IPS-11a (cell line): ENCODE measurements around the gene SEMA3A.
"Not testable (repeated sequence)": the region's sequence is repeated elsewhere in the genome, so short reads cannot be mapped to it uniquely, and the experiment has no call there.

Source experiments
- H3K4me3 ChIP-seq: one replicate; pipeline ENCODE4 v1.5.1; 2013; ENCODE audit warnings: low read depth, low read length, control low read depth

SEMA3A gene

DNA sequence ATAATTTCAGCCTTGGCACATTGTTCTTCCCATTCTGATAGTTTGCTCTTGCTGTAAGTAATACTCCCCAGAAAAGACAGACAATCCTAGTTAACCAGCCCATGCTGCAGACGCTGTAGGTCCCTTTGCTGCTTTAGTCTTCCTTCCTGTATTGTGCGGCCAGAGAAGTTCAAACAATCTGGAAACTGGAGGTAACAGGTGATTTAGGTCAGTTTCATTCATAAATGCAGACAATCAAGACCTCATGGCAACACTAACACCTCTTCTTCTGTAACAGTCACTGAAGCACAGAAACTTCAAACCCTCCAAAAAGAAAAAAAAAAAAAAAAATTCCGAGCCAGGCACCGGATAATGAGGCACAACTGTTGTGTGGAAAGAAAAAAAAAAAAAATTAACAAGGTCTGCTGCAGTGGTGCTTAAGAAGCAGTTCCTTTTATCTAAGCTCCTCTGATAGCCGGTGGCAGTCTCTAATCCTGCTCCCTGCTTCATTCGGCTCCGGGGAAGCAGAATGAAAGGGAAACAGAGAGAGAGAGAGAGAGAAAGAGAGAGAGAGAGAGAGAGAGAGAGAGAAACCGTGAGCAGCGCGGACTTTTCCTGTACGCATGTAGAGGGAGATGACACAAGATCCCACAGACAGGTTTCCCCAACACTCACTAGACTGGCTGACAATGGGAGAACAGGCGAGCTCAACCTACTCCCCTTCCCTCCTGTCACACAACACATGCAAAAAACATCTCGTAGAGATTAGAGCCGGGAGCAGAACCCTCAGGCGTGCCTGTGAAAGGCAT, at the start of gene SEMA3A:
SEMA3A (minus strand) TSS at position 306 of the 788 bp plus-strand sequence; CDS start at position 103, 203 bp downstream.
- peak within 1 kb of the TSS; percentile 64 for H3K4me3 ChIP-seq

DNA sequence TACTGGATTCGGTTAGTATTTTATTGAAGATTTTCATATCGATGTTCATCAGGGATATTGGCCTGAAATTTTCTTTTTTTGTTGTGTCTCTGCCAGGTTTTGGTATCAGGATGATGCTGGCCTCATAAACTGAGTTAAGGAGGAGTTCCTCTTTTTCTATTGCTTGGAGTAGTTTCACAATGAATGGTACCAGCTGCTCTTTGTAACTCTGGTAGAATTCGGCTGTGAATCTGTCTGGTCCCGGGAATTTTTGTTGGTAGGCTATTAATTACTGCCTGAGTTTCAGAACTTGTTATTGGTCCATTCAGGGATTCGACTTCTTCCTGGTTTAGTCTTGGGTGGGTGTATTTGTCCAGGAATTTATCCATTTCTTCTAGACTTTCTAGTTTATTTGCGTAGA, 48.4 kb upstream of the SEMA3A start:
- H3K4me3 ChIP-seq: not testable (repeated sequence)

DNA sequence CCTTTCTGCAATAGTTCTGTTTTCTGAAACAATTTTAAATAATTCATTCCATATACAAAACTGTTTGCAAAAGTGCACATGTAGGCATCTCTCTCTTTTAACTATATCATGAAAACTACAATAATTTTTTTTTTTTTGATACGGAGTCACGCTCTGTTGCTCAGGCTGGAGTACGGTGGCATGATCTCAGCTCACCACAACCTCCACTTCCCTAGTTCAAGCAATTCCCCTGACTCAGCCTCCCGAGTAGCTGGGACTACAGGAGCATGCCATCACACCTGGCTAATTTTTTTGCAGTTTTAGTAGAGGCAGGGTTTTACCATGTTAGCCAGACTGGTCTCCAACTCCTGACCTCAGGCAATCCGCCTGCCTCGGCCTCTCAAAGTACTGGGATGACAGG, 44.0 kb upstream of the SEMA3A start:
- no peak overlapping the region for H3K4me3 ChIP-seq

DNA sequence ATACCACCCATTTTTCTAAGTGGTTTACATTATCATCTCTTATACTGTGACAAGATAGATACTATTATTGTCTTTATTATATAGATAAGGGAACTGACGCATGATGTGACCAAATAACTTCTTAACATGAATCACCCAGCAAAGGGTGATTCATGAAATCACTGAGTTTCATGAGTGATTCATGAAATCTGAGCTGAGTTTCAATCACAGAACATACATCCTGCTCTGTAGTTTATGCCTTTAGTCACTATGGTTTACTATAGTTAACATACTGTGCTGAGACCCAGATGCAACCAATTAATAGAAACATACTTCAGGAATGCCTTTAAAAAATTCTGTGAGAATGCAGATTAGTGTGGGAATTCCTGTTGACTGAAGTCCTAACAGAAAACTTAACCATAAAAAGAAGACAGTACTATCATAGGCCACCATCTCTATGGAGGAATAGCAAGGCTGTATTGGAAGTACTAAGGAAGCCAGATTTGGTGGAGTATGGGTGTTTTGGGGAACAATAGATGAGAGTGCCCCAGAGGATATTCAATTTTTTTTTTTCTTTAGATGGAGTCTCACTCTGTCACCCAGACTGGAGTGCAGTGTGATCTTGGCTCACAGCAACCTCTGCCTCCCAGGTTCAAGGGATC, 43.1 kb upstream of the SEMA3A start:
- no peak overlapping the region for H3K4me3 ChIP-seq

DNA sequence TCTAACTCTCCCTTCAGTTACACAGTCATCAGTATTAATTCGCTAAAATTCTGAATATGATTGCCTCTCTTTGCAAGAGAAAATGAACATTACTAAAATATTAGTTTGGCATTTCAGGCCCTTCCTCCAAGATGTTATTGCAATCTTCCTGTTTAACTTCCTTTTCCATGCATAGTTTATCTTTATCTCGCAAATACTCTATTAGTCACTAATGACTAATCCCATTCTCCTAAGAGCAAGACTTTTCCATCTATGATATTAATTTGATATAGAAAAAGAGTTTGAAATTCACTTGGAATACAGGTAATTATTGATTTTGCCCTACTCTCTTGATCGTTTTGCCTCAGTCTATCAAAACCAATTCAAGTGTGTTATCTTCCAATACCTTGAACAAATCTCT, 41.8 kb upstream of the SEMA3A start:
- no peak overlapping the region for H3K4me3 ChIP-seq

DNA sequence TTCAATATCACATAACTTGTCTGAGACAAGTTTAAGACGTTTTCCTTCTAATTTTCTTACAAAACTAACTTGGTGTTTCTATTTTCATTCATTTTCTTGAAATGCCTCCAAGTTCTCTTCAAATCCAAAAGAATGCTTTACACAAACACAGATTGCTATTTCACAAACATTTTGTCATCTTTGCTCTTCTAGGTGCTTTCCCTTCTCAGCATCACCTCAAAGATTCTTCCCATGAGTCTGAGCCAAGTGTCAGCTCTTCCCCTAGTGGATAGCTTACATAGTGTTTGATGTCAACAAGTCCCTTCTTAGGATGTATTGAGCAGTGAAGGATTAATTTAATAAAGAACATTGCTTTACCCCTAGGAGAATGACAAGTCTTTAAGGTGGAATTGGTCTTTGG, 38.1 kb upstream of the SEMA3A start:
- H3K4me3 ChIP-seq: no peak overlapping the region

DNA sequence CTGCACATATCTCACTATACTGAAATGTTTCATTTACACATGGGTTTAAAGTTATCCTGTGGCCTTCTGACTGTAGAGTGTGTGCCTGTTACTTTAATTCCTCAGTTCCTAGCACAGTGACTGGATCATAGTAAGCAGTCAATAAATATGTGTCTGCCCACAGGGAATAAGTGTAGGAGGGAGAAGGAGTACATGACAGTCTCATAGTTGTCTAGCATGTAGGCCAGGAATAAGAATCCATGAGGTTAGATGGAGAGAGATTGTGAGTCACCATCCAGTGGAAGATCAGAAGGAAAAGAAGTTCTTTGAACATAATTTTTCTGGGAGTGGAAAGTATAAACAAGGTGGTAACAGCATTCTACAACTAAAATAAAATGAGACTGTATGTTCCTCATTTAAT, 36.6 kb upstream of the SEMA3A start:
- H3K4me3 ChIP-seq: no peak overlapping the region

DNA sequence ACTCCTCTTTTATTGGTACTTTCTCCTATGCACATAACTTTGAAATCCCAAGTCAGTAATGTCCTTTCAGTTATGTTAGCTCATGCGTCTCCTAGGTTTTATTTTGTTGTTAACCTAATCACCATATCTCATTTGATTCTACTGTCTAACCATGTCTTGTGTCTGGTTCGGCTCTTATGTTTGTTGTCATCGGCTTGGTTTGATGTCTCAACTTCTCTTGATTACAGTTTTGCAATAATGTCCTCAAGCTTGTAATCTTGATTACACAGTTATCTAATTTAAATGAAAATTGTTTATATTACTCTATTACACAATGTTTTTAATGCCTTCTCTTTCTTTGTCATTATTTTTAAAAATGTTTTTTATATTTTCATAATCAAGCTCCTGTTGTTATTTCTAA, 35.9 kb upstream of the SEMA3A start:
- no peak overlapping the region for H3K4me3 ChIP-seq

DNA sequence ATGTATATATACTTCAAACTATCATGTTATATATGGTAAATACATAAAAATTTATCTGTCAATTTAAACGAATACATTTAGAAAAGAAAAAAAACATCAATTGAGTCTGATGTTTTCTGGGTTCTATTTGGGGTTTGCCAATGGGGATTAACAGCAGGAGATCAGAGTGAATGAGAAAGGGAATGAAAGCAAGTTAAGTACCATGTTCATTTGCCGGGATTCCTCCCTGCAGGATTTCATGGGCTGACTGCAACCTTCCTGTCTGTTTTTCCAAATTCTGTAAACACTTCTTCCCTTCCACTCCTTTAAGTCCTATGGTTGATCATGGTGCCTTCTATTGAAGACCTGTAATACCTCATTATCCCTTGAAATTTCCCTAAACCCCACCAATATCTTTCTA, 33.9 kb upstream of the SEMA3A start:
- no peak overlapping the region for H3K4me3 ChIP-seq

DNA sequence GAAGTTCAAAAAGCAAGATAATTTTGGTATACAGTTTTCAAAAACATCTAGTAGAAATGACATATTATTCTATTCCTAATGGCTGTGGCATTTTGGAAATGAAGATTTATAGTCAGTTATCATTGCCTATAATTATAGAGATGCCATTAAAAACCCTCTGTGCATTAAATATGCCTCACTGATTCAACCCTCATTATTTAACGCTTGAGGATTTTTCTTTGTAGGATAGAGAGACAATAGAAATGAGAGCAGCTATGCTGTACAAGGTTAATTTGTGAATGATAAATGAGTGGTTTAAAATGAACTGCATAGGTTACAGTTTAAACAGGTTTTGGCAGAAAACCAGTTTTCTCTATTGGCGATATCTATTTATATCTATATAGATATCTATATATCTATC, 32.2 kb upstream of the SEMA3A start:
- no peak overlapping the region for H3K4me3 ChIP-seq

DNA sequence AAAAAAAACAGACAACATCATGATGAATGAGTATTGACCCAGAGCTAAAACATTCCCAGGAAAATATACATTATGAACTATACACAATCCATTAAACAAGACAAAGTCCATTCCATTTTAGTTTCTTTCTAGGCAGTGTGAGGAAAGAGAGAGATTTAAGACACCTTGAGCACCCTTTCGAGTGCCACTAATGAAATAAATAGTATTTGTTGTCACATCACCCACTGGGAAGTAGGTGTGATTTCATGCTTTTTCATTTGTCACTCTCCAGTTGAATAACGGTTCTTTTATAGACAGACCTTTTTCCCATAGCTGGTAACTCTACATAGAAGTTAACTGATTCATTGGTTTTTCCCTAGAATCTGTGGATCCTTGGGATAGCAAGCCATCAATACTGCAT, 29.9 kb upstream of the SEMA3A start:
- H3K4me3 ChIP-seq: no peak overlapping the region

DNA sequence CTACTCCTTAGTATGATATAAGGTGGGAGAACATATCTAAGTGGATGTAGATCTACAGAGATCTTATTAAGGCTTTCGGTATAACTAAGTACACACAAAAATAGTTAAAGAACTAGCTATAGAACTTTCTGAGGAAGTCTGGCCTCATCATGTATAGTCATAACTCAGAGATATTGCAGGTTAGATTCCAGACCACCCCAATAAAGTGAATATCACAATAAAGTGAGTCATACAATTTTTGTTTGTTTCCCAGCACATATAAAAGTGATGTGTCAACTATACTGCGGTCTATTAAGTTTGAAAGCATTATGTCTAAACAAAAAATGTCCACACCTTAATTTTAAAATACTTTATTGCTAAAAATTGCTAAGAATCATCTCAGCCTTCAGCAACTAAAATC, 24.7 kb upstream of the SEMA3A start:
- H3K4me3 ChIP-seq: no peak overlapping the region

DNA sequence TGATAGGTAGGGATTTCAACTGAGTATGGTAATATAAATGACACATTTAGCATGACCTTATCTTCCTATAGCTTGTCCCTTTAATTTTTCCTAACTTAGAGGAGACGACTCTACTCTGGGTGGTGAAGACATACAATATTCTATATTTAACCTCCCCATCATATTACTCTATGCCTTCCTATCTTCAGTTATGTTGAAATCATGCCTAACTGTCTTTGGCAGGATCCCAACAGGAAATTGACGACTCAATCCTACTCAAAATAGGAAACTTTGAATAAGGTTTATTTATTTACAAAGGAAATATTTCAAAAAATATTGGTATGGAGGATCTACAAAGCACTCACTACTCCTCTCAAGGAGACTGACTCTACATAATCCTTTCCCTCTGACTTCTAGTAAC, 24.1 kb upstream of the SEMA3A start:
- H3K4me3 ChIP-seq: no peak overlapping the region

DNA sequence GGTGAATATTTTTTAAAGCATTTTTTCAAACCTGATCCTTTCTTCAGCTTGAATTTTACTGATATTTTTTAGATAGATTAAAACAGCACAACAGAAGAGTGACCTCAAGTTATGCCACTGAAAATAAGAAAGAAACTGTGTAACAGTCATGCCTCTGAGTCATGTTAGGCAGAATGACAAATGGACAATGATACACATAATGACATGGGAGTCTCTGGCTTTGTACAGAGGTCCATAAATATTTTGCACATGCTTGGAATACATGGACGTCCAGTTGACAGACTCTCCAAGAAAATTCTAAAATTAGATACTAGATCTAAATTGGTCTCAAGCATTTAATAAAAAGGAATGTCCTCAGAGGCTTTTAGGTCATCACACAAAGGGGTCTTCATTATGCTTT, 21.9 kb upstream of the SEMA3A start:
- no peak overlapping the region for H3K4me3 ChIP-seq

DNA sequence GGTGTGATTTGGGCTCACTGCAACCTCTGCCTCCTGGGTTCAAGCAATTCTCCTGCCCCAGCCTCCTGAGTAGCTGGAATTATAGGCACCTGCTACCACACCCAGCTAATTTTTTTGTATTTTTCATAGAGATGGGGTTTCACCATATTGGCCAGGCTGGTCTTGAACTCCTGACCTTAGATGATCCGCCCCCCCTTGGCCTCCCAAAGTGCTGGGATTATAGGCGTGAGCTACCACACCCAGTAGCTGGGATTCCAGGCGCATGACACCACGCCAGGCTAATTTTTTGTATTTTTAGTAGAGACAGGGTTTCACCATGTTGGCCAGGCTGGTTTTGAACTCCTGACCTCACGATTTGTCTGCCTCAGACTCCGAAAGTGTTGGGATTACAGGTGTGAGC, 20.2 kb upstream of the SEMA3A start:
- H3K4me3 ChIP-seq: not testable (repeated sequence)

DNA sequence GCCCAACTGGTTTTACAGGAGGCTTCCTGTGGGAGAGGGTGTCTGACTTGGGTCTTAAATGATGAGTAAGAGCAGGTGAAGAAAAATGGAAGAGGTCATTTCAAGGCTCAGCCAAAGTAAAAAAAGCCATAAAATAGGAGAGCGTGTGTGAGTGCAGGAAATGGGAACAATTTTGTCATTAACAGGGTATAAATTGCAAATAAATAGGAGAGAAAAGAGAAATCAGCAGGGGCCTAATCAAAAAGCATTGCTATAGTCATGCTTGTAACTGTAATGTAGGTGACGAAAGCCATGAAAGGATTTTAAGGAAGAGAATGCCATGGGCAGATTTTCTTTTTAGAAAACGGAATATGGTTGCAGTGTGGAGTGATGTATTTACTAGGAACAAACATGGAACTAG, 15.7 kb upstream of the SEMA3A start:
- no peak overlapping the region for H3K4me3 ChIP-seq

DNA sequence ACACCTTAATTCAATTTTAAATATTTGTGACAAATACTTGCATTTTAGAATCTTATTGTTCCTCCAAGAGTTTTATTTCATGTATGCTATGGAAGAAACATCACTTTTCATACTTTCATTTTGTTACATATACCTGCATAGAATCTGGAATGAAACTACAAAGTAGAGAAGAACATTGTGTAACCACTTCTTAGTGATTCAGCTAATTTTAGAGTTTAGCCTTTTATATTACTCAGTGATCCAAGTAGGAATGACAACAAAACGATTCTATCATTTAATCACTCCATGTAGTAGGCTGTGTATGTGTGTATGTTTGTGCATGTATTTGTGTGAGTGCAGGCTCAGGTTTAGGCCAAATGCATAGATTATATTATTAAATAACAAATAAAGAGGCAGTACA, 14.4 kb upstream of the SEMA3A start:
- H3K4me3 ChIP-seq: no peak overlapping the region

DNA sequence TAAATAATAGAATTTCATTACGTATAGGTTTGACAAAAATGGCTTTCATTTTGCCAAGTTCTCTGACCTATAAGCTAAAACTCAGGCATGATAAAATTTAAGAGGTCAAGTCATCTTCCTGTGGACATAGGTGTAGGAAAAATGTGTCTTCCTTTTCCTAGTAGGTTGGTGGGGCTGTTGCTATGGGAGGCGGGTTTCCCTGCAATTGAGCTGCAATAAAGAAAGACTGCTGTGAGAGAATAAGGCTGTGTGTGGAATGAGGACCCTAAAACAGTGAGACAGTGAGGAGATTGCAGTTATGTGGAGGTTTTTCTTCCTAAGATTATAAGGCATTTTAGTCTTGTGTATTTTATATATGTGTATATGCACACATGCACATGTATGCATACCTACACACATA, 13.0 kb upstream of the SEMA3A start:
- H3K4me3 ChIP-seq: no peak overlapping the region

DNA sequence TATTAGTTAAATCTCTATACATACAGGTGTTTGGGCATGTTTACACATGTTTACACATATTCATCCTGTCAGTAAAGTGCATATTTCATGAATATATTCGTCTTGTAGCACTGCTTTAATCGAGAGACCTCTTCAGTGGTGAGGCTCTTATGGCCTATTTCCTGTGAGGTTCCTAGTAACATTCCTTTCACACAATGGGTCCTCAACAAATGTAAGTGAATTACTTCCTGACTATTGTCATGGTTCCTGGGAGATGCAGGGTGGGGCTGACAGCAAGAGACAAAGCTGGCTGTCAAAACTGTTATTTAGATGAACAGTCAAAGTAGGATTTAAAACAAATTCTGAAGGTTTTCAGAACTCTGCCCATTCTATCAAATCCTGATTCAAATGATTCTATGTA, 12.4 kb upstream of the SEMA3A start:
- H3K4me3 ChIP-seq: no peak overlapping the region

DNA sequence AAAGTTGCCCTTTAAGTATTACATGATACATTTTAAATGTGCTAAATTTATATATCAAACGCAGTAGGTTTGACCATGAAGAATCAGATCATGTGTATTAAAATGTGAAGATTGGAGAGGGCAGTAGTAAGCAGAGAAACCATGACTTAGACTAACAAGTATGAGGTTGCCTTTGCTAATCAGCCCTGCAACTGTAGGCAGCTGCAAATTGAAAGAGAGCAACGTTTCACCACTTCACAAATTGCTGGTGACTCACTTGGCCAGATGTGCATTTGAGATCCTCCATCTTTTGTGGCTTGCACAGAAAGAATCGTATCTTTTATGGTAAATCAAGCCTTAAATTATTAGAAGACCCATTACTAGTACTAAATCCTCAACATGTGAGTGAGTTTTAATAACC, 10.1 kb upstream of the SEMA3A start:
- H3K4me3 ChIP-seq: no peak overlapping the region

DNA sequence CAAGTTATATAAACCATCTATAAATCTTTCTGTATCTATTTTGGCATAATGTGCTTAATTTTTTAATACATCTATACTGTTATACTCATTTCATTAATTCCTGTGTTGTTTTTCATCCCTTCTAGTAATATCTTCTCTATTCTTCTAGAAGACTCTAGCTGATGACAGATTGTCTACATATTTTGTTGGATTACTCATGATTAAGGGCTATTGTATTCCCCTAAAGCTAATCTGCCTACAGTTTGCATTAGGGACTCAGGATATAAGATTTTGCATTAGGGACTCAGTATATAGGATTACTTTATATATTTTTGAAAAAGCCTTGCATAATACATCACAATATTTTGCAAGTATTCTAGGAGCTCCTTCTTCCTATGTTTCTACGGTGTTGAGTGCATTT, 8.3 kb upstream of the SEMA3A start:
- no peak overlapping the region for H3K4me3 ChIP-seq

DNA sequence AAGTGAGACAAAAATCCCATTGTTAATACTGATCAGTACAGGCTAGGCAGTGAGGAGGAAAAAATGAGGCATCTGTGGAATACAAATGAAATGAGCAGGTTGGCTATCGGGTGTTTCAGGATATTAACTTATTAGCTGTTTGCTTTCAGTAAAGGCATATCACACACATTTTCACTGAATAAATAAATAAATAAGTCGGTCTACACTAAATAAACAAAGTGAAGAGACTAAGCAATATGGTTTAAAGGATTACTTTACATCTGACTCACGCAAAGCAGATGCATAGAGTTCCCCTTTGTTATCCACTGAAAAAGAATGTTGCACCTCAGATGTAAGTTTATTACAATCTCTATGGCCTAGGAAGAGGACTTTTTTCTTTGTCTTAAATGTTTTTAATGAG, 6.3 kb upstream of the SEMA3A start:
- no peak overlapping the region for H3K4me3 ChIP-seq

DNA sequence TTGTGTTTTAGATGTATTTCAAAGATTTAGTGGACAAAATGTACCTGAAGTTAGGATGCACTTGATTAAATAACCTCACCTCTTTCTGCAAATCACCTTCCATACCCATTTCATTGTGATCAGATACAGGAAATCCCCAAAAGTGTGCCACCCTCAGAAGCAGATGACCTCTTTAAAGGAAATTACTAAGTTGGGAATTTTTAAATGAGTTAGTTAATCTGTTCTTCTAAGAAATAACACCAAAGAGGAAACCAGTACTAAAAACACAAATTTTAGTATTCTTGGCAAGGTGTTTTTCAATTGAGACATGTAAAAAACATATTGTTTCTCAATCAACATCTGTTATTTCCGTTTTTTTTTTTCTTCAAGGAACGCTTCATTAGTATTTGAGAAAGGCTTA, 4.6 kb upstream of the SEMA3A start:
- no peak overlapping the region for H3K4me3 ChIP-seq
